GM10266 (cell line): ENCODE measurements around the gene ZNF787.
"Not testable (repeated sequence)": the region's sequence is repeated elsewhere in the genome, so short reads cannot be mapped to it uniquely, and the experiment has no call there.

Experiments used
- DNase-seq: peaks from one replicate; pipeline ENCODE4 v3.0.0; 2012; ENCODE audit errors: extremely low spot score
- TF ChIP-seq, protein P1 (sequence below): IDR thresholded peaks from 2 replicates; pipeline ENCODE4 v1.5.1; 2012; ENCODE audit warnings: mild to moderate bottlenecking, low read depth; ENCODE audit not compliant: control insufficient read depth, insufficient read depth; ENCODE audit errors: missing control alignments

The ZNF787 gene

DNA sequence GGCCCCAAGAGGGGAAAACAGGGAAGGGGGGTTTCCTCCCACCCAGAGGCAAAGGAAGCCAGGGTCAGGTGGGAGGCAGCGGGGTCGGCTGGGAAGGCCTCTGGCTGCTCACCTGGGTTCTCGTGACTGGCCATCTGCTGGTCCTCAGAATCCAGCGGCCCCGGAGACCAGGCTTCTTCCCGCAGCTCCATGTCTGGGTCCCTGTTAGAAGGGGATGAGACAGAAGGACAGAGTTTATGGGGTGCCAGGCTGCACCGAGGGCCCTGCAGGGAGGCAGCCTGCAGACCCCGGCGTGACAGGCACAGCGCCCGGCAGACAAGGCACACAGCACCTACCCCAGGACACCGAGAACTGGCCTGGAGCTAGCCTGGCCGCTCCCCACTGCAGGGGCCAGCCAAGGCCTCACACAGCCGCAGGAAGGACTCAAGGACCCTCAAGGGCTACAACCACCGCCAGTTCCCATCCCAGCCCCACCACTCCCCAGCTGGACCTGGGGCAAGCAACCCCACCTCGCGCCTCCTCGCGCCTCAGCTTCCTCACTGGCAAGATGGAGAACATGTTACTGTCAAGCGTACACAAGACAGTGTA, 18.0 kb downstream of the ZNF787 start:
- TF ChIP-seq, protein P1, sequence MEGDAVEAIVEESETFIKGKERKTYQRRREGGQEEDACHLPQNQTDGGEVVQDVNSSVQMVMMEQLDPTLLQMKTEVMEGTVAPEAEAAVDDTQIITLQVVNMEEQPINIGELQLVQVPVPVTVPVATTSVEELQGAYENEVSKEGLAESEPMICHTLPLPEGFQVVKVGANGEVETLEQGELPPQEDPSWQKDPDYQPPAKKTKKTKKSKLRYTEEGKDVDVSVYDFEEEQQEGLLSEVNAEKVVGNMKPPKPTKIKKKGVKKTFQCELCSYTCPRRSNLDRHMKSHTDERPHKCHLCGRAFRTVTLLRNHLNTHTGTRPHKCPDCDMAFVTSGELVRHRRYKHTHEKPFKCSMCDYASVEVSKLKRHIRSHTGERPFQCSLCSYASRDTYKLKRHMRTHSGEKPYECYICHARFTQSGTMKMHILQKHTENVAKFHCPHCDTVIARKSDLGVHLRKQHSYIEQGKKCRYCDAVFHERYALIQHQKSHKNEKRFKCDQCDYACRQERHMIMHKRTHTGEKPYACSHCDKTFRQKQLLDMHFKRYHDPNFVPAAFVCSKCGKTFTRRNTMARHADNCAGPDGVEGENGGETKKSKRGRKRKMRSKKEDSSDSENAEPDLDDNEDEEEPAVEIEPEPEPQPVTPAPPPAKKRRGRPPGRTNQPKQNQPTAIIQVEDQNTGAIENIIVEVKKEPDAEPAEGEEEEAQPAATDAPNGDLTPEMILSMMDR = no peak

DNA sequence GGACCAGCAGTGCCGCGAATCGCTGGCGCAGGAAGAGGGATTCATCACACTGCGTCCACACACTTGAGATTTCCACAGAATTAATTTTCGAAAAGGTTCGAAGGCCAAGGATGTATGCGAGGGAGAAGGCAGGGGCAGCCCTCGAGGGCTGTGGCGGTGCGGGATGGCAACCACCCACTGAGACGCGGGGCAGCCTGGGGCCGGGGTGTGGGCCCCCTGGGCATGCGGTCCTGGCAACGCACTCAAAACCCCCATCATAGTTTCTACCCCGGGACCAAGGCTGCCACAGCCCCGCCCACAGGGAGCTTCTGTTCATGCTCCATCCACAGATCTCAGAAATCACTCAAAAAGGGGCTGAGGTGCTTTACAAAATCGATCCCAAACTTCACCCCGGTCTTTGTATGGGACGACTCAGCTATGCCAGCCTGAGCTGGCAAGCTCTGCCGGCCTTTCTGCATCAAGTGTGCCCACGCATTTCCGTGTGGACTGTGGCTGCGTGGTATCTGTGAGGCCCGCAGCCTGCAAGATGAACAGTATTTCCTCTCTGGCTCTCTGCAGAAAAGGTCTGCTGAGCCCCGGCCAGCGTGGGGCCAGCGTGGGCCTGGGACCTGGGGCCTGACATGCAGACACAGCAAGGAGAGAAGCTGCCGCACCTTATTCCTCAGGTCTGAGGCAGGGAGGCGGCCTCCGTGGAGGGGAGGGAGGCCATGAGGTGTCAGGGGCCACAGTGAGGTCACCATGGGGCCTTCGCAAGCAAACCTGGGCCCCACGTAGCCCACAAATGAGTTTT, 19.2 kb downstream of the ZNF787 start:
- no peak for DNase-seq
- TF ChIP-seq, protein P1 = no peak

More for the DNA sequence above, 18.0 kb downstream of the ZNF787 start:
- DNase-seq = peak; percentile 28

DNA sequence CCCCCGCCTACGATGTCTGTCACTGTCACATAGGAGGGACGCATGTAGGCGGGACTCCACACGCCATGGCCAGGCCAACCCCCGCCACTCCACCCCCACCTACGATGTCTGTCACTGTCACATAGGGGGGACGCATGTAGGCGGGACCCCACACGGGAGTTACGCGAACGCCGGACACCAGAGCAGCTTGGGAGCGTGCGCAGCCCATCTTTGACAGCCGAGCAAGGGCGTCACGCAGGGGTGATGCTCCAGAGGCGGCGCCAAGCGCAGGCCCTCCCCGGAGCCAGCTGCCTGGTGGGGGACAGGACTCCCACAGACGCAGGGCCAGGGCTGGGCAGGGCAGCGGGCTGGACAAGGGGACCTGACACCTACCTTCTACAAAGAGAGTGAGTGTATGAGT, 20.0 kb downstream of the ZNF787 start:
- TF ChIP-seq, protein P1 = no peak

DNA sequence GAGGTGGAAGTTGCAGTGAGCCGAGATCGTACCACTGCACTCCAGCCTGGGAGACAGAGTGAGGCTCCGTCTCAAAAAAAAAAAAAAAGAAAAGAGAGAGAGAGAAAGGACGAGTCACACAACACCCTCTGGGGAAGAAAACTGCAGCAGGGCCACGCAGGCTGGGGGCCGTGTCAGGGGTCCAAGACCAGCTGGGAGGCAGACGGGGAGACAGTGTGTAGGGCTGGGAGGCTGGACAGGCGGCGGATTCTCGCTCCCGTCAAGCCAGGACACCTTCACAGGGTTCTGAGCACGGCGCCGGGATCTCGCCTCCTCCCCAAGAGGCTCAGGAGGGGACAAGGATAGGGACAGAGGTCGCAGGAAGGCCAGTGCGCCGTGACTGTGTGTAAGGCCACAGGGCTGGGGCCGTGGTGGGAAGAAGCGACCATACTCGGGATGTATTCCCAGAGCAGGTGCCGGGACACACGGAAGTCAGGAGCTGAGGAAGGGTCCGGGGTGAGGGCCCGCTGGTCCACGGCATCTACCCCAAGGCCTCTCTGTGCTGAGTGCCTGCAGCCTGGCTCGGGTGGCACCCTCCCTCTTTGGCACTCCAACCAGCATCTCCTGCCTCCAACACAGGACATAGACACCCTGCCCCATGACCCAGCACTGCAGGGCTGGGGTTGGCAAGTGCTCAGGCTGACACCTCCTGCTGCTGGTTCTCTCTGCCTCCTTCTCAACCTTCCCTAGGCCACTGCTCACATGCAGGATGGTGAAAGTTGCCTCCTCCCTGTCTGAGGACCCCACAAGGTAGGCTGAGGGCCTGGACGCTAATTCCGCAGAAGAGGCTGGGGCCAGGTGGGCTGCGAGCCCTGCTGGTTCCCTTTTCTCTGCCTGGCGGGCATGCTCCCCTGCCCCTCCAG, 21.2 kb downstream of the ZNF787 start:
- TF ChIP-seq, protein P1 = no peak
- DNase-seq = peak; percentile 26

More for the DNA sequence above, 20.0 kb downstream of the ZNF787 start:
- DNase-seq = no peak

DNA sequence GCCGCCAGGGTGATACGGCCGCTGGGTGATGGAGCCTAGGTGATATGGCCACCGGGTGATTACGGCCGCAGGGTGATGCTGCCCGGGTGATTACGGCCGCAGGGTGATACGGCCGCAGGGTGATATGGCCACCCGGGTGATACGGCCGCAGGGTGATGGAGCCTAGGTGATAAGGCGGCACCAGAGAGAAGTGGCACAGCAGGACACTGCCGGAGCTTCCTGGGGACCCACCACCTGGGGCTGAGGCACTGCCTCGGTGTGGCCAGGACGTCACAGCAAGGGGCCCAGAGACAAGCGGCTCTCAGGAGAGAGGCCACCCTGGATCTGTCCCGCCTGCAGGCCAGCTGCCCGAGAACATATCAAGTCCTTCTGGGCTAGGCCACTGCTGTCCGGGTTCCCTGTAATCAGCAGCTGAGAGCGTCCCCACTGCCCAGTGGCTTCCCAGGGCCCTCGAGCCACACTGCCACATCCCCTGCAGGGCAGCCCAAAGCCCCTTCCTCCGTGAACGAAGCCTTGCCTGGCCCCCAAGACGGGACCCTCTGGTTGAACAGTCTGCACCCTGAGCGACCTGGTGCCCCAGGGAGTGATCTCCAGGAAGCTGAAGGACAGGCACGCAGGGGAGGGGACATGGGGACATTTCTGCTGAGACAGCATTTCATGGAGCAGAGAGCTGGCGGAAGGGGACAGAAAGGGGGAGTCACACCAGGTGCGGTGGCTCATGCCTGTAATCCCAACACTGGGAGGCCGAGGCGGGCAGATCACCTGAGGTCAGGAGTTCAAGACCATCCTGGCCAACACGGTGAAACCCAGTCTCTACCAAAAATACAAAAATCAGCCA, 22.1 kb downstream of the ZNF787 start:
- DNase-seq = peak; percentile 28
- TF ChIP-seq, protein P1 = no peak

DNA sequence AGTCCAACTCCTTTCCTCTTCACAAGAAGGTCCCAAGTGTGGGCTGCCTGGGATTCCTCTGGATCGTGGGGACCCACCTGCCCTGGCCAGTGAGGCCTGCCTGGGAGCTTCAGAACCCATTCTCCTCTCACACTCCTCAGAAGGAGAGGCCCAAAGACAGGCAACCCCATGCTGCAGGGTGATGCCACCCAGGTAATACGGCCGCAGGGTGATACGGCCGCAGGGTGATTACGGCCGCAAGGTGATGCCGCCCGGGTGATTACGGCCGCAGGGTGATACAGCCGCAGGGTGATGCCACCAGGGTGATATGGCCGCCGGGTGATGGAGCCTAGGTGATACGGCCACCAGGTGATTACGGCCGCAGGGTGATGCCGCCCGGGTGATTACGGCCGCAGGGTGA, 22.9 kb downstream of the ZNF787 start:
- DNase-seq = not testable (repeated sequence)

DNA sequence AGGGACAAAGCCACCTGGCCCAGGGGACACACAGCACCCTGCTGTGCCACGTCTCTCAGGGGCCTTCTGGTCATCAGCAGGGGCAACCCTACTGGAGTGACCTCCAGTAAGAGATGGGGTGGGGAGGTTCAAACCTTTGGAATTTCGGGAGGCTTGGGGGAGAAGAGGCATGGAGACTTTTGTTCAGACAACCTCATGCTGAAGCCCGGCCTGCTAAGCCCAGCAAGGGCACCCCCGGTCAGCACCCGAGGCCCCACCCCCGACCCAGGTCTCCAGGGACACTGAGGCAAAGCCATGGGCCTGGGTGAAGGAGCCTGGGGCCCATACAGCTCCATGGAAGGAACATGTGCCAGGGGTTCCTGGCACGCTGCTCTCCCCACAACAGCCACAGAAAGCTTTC, 23.3 kb downstream of the ZNF787 start:
- DNase-seq = no peak
- TF ChIP-seq, protein P1 = no peak
